Endothelial cell (in vitro differentiated cells): ENCODE data around the gene PUSL1. TPM values are rescaled to one million over a fixed set of nuclear protein-coding genes. Genes with fewer than 3 reads are reported as not detected.

ENCODE experiments used
- DNase-seq: peaks from one replicate; pipeline ENCODE4 v3.0.0; 2021; ENCODE audit warnings: low spot score
- H3K27ac Mint-ChIP-seq: one replicate; pipeline ENCODE4 v1.8.0; 2021; ENCODE audit warnings: mixed read lengths, inconsistent platforms; ENCODE audit not compliant: unreplicated experiment
- H3K27me3 Mint-ChIP-seq: one replicate; pipeline ENCODE4 v1.8.0; 2021; ENCODE audit warnings: mild to moderate bottlenecking, moderate library complexity, mixed read lengths, inconsistent platforms; ENCODE audit not compliant: unreplicated experiment
- H3K36me3 Mint-ChIP-seq: one replicate; pipeline ENCODE4 v1.8.0; 2021; ENCODE audit warnings: mild to moderate bottlenecking, low read depth, mixed read lengths, inconsistent platforms; ENCODE audit not compliant: unreplicated experiment
- H3K4me1 Mint-ChIP-seq: one replicate; pipeline ENCODE4 v1.8.0; 2021; ENCODE audit warnings: mild to moderate bottlenecking, mixed read lengths, inconsistent platforms; ENCODE audit not compliant: unreplicated experiment
- H3K4me3 Mint-ChIP-seq: one replicate; pipeline ENCODE4 v1.8.0; 2021; ENCODE audit warnings: mild to moderate bottlenecking, mixed read lengths, inconsistent platforms; ENCODE audit not compliant: unreplicated experiment
- H3K9me3 Mint-ChIP-seq: one replicate; pipeline ENCODE4 v1.8.0; 2021; ENCODE audit warnings: mixed read lengths, inconsistent platforms; ENCODE audit not compliant: unreplicated experiment
- total RNA-seq: library from RNA; stranded (reverse); fragmentation: NEBNext Ultra II Directional; extraction: Animal tissue kit (Norgen Biotek cat#: 25700); gene quantifications from one replicate; pipeline ENCODE4 v1.2.1, GENCODE V29; 2021; ENCODE audit not compliant: unreplicated experiment
- TF ChIP-seq, protein P1 (sequence below): fragments of 200-600 bp; sonication (generic); IDR thresholded peaks from one replicate; pipeline ENCODE4 v1.5.0; 2021; ENCODE audit warnings: antibody characterized with exemption; ENCODE audit not compliant: unreplicated experiment

PUSL1 gene
- total RNA-seq, 1 donor from 2014 or later, result 14.0 TPM

DNA sequence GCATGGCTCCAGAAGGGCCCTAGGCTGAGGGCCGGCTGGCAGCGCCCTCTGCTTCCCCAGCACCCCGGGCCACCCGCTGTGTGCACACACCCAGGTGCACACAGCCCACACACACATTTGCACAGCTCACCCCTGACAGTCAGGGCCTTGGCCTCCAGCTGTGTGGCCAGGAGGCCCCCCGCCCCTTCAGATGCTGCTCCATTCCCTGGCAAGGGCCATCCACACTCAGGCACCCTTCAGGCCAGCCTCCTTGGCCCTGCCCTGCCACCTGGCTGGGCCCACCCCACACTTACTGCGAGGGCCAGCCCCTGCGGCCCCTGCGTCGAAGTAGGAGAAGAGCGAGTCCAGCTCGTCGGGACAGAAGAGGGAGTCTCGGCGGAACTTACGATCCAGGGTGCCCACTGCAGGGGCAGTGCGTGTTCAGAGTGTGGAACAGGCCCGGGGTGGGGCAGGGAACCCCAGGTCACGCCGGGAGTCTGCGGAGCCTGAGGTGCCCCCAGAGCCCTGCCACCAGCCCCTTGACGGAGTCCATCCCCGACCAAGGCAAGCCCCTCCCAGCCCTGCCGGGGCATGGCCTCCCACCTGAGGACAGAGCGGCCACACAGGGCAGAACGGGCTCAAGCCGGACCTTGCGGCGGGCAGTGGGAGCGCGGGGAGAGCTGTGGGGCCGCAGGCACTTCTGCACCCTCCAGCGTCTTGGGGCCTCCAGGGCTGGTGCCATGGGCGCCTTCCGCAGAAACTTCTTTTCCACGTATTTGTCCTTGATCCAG lies 13.1 kb upstream of the PUSL1 start:
- no peak overlapping the region for H3K27ac Mint-ChIP-seq
- H3K9me3 Mint-ChIP-seq, result no peaks in the 10 kb centered on the region
- H3K4me1 Mint-ChIP-seq, result no peaks in the 10 kb centered on the region
- no peaks in the 10 kb centered on the region for H3K27me3 Mint-ChIP-seq
- H3K4me3 Mint-ChIP-seq, result no peak overlapping the region
- no peak for DNase-seq
- TF ChIP-seq, protein P1, sequence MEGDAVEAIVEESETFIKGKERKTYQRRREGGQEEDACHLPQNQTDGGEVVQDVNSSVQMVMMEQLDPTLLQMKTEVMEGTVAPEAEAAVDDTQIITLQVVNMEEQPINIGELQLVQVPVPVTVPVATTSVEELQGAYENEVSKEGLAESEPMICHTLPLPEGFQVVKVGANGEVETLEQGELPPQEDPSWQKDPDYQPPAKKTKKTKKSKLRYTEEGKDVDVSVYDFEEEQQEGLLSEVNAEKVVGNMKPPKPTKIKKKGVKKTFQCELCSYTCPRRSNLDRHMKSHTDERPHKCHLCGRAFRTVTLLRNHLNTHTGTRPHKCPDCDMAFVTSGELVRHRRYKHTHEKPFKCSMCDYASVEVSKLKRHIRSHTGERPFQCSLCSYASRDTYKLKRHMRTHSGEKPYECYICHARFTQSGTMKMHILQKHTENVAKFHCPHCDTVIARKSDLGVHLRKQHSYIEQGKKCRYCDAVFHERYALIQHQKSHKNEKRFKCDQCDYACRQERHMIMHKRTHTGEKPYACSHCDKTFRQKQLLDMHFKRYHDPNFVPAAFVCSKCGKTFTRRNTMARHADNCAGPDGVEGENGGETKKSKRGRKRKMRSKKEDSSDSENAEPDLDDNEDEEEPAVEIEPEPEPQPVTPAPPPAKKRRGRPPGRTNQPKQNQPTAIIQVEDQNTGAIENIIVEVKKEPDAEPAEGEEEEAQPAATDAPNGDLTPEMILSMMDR, result no peak
- H3K36me3 Mint-ChIP-seq, result no peaks in the 10 kb centered on the region

- H3K27ac Mint-ChIP-seq, result no peak overlapping the region
- H3K4me3 Mint-ChIP-seq, result no peak overlapping the region
- peaks cover 3% of the 10 kb centered on the region for H3K27me3 Mint-ChIP-seq
- no peaks in the 10 kb centered on the region for H3K4me1 Mint-ChIP-seq
- H3K9me3 Mint-ChIP-seq, result no peaks in the 10 kb centered on the region
- H3K36me3 Mint-ChIP-seq, result no peaks in the 10 kb centered on the region
- TF ChIP-seq, protein P1, result no peak
- no peak for DNase-seq
Measured at GRCh38 chr1:1296070-1297061, 12.0 kb upstream of the PUSL1 start.

- TF ChIP-seq, protein P1, result no peak
- Mint-ChIP-seq H3K9me3 (no peaks in the 10 kb centered on the region), H3K4me3 (no peak overlapping the region), H3K4me1 (no peaks in the 10 kb centered on the region), H3K27me3 (peaks cover 4% of the 10 kb centered on the region), H3K36me3 (no peaks in the 10 kb centered on the region), H3K27ac (no peak overlapping the region)
- no peak for DNase-seq
Measured at GRCh38 chr1:1297802-1298424, 10.5 kb upstream of the PUSL1 start.

- H3K4me3 Mint-ChIP-seq, result no peak overlapping the region
- peak; percentile 73 for DNase-seq
- TF ChIP-seq, protein P1, result no peak
- peaks cover 4% of the 10 kb centered on the region for H3K27me3 Mint-ChIP-seq
- no peaks in the 10 kb centered on the region for H3K4me1 Mint-ChIP-seq
- H3K36me3 Mint-ChIP-seq, result no peaks in the 10 kb centered on the region
- no peaks in the 10 kb centered on the region for H3K9me3 Mint-ChIP-seq
- no peak overlapping the region for H3K27ac Mint-ChIP-seq
Measured at GRCh38 chr1:1298861-1299685, 9.3 kb upstream of the PUSL1 start.
